Measurements from ENCODE around the gene CDKAL1. TPM values are rescaled to one million over a fixed set of nuclear protein-coding genes. Genes with fewer than 3 reads are reported as not detected.

Gene CDKAL1
- total RNA-seq, 1 experiment from 2014 or later = 20.6 TPM

GRCh38 chr6:20893412-20893811 is 359.2 kb downstream of the CDKAL1 start:
- DNase-seq (ENCODE audit: low spot score) (no peak), ATAC-seq (no peak)
- Mint-ChIP-seq H3K27me3 (ENCODE audit: low read depth) (no peaks in the 10 kb centered on the region), H3K9me3 (peaks cover 12% of the 10 kb centered on the region), H3K36me3 (peaks cover 11% of the 10 kb centered on the region), H3K4me3 (no peak overlapping the region), H3K27ac (no peak overlapping the region), H3K4me1 (peaks cover 8% of the 10 kb centered on the region)
- CTCF ChIA-PET = no interaction called here
- POLR2A ChIA-PET = no interaction called here
- TF ChIP-seq PREB (CRISPR knock-in tag; IDR thresholded peaks at IDR 0.05; ENCODE audit: borderline replicate concordance) (no peak), NR2C2 (CRISPR knock-in tag; IDR thresholded peaks at IDR 0.05) (no peak), ZBTB21 (CRISPR knock-in tag; IDR thresholded peaks at IDR 0.05; ENCODE audit: borderline replicate concordance) (no peak)
- TF ChIP-seq, protein P1, sequence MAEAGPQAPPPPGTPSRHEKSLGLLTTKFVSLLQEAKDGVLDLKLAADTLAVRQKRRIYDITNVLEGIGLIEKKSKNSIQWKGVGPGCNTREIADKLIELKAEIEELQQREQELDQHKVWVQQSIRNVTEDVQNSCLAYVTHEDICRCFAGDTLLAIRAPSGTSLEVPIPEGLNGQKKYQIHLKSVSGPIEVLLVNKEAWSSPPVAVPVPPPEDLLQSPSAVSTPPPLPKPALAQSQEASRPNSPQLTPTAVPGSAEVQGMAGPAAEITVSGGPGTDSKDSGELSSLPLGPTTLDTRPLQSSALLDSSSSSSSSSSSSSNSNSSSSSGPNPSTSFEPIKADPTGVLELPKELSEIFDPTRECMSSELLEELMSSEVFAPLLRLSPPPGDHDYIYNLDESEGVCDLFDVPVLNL (CRISPR knock-in tag; IDR thresholded peaks at IDR 0.05; ENCODE audit: borderline replicate concordance, low read depth) = no peak
- TF ChIP-seq, protein P2, sequence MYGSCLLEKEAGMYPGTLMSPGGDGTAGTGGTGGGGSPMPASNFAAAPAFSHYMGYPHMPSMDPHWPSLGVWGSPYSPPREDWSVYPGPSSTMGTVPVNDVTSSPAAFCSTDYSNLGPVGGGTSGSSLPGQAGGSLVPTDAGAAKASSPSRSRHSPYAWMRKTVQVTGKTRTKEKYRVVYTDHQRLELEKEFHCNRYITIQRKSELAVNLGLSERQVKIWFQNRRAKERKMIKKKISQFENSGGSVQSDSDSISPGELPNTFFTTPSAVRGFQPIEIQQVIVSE (CRISPR knock-in tag; IDR thresholded peaks at IDR 0.05; ENCODE audit: borderline replicate concordance) = no peak

DNA sequence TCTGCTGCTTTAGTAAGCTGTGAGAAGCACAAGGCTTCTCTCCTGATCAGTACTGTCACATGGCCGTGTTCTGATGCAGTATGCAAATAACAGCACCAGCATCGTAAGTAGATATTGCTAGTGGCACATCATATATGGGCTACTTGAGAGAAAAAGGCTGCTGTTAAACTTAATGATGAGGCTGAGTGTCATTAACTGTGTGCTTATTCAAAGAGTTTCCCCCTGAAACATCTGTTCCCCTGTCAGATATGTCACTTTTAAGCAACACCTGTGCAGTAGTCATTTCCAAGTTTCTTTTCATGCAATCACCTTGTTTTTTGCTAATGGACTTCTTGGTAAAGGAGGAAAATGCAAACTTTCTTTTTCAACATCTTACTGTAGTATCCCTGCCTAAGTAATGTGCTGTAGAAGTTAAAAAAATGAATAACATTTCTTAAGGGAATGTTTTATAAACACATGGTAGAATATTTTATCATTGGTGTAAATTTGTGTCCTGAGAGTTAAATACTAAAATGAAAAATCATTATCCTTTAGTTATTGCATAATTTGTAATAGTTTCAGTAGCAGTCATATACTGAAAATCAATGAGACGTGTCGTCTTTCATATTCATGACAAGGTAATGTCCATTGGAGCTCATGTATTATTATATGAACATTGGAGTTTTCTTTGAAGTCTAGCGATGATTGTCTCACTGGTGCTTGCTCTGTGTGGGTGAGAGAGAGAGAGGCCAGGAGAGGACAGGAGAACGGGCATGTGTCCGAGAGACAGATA is 366.3 kb downstream of the CDKAL1 start:
- H3K27me3 Mint-ChIP-seq (ENCODE audit: low read depth) = no peaks in the 10 kb centered on the region
- no peak overlapping the region for H3K4me3 Mint-ChIP-seq
- peaks cover 12% of the 10 kb centered on the region for H3K4me1 Mint-ChIP-seq
- peak overlapping the region; percentile 26; the same call in 1 of the 2 replicates for H3K27ac Mint-ChIP-seq
- H3K9me3 Mint-ChIP-seq = peaks cover 12% of the 10 kb centered on the region
- ATAC-seq (no peak), DNase-seq (ENCODE audit: low spot score) (no peak)
- TF ChIP-seq IRF2 (CRISPR knock-in tag; IDR thresholded peaks at IDR 0.05; ENCODE audit: borderline replicate concordance, low read depth) (no peak), MXD4 (CRISPR knock-in tag; IDR thresholded peaks at IDR 0.05; ENCODE audit: borderline replicate concordance) (no peak), USF1 (CRISPR knock-in tag; IDR thresholded peaks at IDR 0.05) (no peak)
- CTCF ChIA-PET = no interaction called here
- peaks cover 13% of the 10 kb centered on the region for H3K36me3 Mint-ChIP-seq
- POLR2A ChIA-PET = no interaction called here

GRCh38 chr6:20905377-20905776 is 371.1 kb downstream of the CDKAL1 start:
- POLR2A ChIA-PET = interaction anchor here (0.6 kb wide), 1 partner anchor 342 kb away, joined by 4 read pairs; no protein-coding TSS in a partner anchor
- peaks cover 12% of the 10 kb centered on the region for H3K9me3 Mint-ChIP-seq
- H3K27me3 Mint-ChIP-seq (ENCODE audit: low read depth) = no peaks in the 10 kb centered on the region
- no peak for DNase-seq (ENCODE audit: low spot score)
- peaks cover 11% of the 10 kb centered on the region for H3K36me3 Mint-ChIP-seq
- TF ChIP-seq OVOL2 (CRISPR knock-in tag; IDR thresholded peaks at IDR 0.05; ENCODE audit: borderline replicate concordance) (no peak), USF1 (CRISPR knock-in tag; IDR thresholded peaks at IDR 0.05) (no peak), NR2C2 (CRISPR knock-in tag; IDR thresholded peaks at IDR 0.05) (no peak), ESRRA (CRISPR knock-in tag; IDR thresholded peaks at IDR 0.05; ENCODE audit: borderline replicate concordance) (no peak), ERG (CRISPR knock-in tag; IDR thresholded peaks at IDR 0.05) (no peak)
- no peak overlapping the region for H3K27ac Mint-ChIP-seq
- no peak for ATAC-seq
- no peak overlapping the region for H3K4me3 Mint-ChIP-seq
- H3K4me1 Mint-ChIP-seq = peaks cover 22% of the 10 kb centered on the region
- CTCF ChIA-PET = no interaction called here
